Measurements from ENCODE around the gene CEP295NL. TPM values are rescaled to one million over a fixed set of nuclear protein-coding genes. Genes with fewer than 3 reads are reported as not detected.

The CEP295NL gene
- total and polyA plus RNA-seq, 2 of the 13 experiments (the other 11 are each of a cell fraction or from before 2014, with no cell fraction given): not detected

- TF ChIP-seq HNF1A (IDR thresholded peaks at IDR 0.05; ENCODE audit: low read depth) (peak; percentile 66), HNF1A (CRISPR knock-in tag; IDR thresholded peaks at IDR 0.05; ENCODE audit: borderline replicate concordance) (peak; percentile 75; the same call in 1 of the 2 replicates), ATM (IDR thresholded peaks at IDR 0.05; ENCODE audit: borderline replicate concordance) (no peak), SAP130 (CRISPR knock-in tag; IDR thresholded peaks at IDR 0.05; ENCODE audit: low read depth) (0 out of 2 replicates have a peak, but pooled peaks have one; percentile 23), HNRNPLL (IDR thresholded peaks at IDR 0.05; ENCODE audit: low read depth, low read length, poor library complexity, severe bottlenecking) (no peak), ARID3A (IDR thresholded peaks at IDR 0.05; ENCODE audit: low read depth, low read length) (0 out of 2 replicates have a peak, but pooled peaks have one; percentile 33), ZNF138 (CRISPR knock-in tag; IDR thresholded peaks at IDR 0.05; ENCODE audit: low read depth) (no peak), GATAD2A (CRISPR knock-in tag; IDR thresholded peaks at IDR 0.05) (0 out of 2 replicates have a peak, but pooled peaks have one; percentile 17), NFIB (CRISPR knock-in tag; IDR thresholded peaks at IDR 0.05; ENCODE audit: borderline replicate concordance) (no peak), E2F2 (CRISPR knock-in tag; IDR thresholded peaks at IDR 0.05; ENCODE audit: borderline replicate concordance) (no peak), USF2 (IDR thresholded peaks at IDR 0.05; ENCODE audit: low read depth, low read length) (no peak), USF2 (CRISPR knock-in tag; IDR thresholded peaks at IDR 0.05; ENCODE audit: borderline replicate concordance) (peak; percentile 19; the same call in 1 of the 2 replicates), NBN (conservative IDR thresholded peaks at IDR 0.05) (no peak), ZNF20 (CRISPR knock-in tag; IDR thresholded peaks at IDR 0.05) (no peak), ARID5B (CRISPR knock-in tag; IDR thresholded peaks at IDR 0.05) (0 out of 2 replicates have a peak, but pooled peaks have one; percentile 19)
Measured at GRCh38 chr17:78920528-78920927, 17.5 kb upstream of the CEP295NL start (continued).

All from HepG2 (cell line).